Panc1 (cell line): ENCODE results near the gene LARP1.

Experiments used
- POLR2AphosphoS5 ChIP-seq: IDR thresholded peaks from 2 replicates; pipeline ENCODE4 v1.6.1; 2012; ENCODE audit warnings: mild to moderate bottlenecking, low read depth, low read length, moderate library complexity
- SIN3A ChIP-seq: IDR thresholded peaks from 2 replicates; pipeline ENCODE4 v1.6.1; 2012; ENCODE audit warnings: low read depth, mild to moderate bottlenecking, low read length, moderate library complexity, borderline replicate concordance; ENCODE audit not compliant: insufficient read depth
- TCF7L2 ChIP-seq: IDR thresholded peaks from 2 replicates; pipeline ENCODE4 v1.6.1; 2011; ENCODE audit warnings: mild to moderate bottlenecking, low read depth, low read length, inconsistent platforms
- TF ChIP-seq, protein P1 (sequence below): fragments of 450-650 bp; IDR thresholded peaks from 2 replicates; pipeline ENCODE4 v1.5.1; 2017; ENCODE audit warnings: mild to moderate bottlenecking

DNA sequence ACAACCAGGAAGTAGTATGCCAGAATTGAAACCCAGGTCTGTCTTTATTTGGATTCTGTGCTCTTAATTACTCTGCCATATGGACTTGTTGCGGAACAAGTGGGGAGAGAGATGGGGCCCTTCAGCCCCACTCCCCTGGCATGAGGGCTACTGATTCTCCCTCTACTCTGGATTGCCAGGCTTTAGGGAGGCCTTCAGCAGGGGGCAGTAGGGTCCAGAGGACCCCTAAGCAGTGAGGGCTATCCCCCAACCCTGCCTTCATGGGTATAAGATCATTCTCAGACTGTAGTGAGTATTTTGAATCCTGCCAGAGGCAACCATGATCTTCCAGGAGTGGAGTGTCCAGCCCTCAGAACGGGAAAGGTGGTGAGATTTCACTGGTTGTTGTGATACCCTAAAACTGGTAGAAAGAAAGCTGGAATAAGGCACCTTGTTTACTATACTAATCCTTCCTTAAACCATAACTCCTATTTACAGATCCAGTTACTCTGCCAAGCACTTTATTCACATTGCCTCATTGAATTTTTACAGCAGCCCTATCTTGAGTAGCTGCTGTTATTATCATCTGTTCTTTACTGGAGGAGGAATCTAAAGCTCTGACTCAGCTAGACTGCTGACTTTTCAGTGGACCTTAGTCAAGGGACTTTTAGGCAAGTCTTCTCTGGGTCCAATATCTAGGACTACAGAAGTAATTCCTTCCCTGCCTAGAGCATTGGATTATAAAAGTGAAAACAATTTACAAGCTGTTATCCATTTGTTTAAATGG, 31.3 kb upstream of the LARP1 start:
- TF ChIP-seq, protein P1, sequence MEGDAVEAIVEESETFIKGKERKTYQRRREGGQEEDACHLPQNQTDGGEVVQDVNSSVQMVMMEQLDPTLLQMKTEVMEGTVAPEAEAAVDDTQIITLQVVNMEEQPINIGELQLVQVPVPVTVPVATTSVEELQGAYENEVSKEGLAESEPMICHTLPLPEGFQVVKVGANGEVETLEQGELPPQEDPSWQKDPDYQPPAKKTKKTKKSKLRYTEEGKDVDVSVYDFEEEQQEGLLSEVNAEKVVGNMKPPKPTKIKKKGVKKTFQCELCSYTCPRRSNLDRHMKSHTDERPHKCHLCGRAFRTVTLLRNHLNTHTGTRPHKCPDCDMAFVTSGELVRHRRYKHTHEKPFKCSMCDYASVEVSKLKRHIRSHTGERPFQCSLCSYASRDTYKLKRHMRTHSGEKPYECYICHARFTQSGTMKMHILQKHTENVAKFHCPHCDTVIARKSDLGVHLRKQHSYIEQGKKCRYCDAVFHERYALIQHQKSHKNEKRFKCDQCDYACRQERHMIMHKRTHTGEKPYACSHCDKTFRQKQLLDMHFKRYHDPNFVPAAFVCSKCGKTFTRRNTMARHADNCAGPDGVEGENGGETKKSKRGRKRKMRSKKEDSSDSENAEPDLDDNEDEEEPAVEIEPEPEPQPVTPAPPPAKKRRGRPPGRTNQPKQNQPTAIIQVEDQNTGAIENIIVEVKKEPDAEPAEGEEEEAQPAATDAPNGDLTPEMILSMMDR: no peak
- TF ChIP-seq POLR2AphosphoS5: no peak
- no peak for TF ChIP-seq TCF7L2
- no peak for TF ChIP-seq SIN3A
